ENCODE measurements around the gene HJURP.
"Not testable (repeated sequence)": the region's sequence is repeated elsewhere in the genome, so short reads cannot be mapped to it uniquely, and the experiment has no call there.

- TF ChIP-seq, protein P1, sequence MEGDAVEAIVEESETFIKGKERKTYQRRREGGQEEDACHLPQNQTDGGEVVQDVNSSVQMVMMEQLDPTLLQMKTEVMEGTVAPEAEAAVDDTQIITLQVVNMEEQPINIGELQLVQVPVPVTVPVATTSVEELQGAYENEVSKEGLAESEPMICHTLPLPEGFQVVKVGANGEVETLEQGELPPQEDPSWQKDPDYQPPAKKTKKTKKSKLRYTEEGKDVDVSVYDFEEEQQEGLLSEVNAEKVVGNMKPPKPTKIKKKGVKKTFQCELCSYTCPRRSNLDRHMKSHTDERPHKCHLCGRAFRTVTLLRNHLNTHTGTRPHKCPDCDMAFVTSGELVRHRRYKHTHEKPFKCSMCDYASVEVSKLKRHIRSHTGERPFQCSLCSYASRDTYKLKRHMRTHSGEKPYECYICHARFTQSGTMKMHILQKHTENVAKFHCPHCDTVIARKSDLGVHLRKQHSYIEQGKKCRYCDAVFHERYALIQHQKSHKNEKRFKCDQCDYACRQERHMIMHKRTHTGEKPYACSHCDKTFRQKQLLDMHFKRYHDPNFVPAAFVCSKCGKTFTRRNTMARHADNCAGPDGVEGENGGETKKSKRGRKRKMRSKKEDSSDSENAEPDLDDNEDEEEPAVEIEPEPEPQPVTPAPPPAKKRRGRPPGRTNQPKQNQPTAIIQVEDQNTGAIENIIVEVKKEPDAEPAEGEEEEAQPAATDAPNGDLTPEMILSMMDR (optimal IDR thresholded peaks at IDR 0.05 in 1 of 3, IDR thresholded peaks at IDR 0.05 in 1 of 3, conservative IDR thresholded peaks at IDR 0.05 in 1 of 3; ENCODE audit: extremely low read depth in 1 of 3, insufficient read depth in 2 of 3, low read length in 3 of 3) = not testable (repeated sequence)
- not testable (repeated sequence) for TF ChIP-seq EZH2 (IDR thresholded peaks at IDR 0.05; ENCODE audit: low read length)
These were observed 17.8 kb upstream of the HJURP start for GRCh38 chr2:233872125-233872524.

All from keratinocyte (primary cell).